Retinal pigment epithelial cell (primary cell): ENCODE results near the gene PIEZO2.
"Not testable (repeated sequence)": the region's sequence is repeated elsewhere in the genome, so short reads cannot be mapped to it uniquely, and the experiment has no call there.

ENCODE experiments used
- DNase-seq: peaks from one replicate; pipeline ENCODE4 v3.0.0-alpha.2; 2010; ENCODE audit warnings: low read depth
- H3K4me3 ChIP-seq: 2 replicates; pipeline ENCODE4 v1.5.1; 2011; ENCODE audit warnings: mild to moderate bottlenecking, low read length, control low read depth, moderate library complexity
- TF ChIP-seq, protein P1 (sequence below): conservative IDR thresholded peaks from 2 replicates; pipeline ENCODE4 v1.5.1; 2011; ENCODE audit warnings: low read depth, low read length, control low read depth, inconsistent platforms

Gene PIEZO2

DNA sequence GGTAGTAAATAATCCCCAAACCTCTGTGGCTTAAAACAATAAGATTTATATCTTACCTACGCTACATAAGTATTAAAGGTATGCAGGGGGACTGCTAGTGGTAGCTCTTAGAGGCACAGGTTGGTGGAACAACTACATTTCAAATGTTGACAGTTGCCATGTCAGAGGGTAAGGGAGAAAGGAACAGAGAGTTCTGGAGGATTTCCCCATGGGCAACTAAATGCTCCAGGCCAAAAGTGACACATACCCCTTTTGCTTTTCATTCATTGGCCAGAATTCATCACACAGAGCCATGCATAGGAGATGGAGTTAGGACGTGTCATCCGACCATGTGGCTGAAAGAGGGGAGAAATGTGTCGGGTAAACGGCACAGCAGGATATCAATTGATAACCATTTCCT is 490.4 kb downstream of the PIEZO2 start:
- TF ChIP-seq, protein P1, sequence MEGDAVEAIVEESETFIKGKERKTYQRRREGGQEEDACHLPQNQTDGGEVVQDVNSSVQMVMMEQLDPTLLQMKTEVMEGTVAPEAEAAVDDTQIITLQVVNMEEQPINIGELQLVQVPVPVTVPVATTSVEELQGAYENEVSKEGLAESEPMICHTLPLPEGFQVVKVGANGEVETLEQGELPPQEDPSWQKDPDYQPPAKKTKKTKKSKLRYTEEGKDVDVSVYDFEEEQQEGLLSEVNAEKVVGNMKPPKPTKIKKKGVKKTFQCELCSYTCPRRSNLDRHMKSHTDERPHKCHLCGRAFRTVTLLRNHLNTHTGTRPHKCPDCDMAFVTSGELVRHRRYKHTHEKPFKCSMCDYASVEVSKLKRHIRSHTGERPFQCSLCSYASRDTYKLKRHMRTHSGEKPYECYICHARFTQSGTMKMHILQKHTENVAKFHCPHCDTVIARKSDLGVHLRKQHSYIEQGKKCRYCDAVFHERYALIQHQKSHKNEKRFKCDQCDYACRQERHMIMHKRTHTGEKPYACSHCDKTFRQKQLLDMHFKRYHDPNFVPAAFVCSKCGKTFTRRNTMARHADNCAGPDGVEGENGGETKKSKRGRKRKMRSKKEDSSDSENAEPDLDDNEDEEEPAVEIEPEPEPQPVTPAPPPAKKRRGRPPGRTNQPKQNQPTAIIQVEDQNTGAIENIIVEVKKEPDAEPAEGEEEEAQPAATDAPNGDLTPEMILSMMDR, result no peak
- DNase-seq, result no peak
- H3K4me3 ChIP-seq, result no peak overlapping the region

DNA sequence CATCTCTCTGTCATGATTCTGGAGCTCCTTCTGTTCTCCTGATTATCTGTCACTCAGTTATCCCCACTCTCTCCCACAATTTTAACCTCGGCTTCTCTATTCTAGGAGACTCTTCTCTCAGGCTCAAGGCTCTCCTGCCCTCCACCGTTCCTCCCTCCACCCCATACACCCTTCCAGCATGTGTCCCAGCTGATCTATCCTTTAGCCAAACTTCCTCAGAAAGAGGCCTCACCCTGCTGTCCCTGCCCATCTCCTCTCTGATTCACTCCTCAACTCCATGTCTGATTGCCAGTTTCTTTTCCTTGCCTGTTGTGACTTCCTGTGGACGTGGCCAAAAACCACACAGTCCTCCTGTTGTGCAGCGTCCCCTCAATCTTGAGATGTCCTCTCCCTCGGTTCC is 505.4 kb downstream of the PIEZO2 start:
- not testable (repeated sequence) for DNase-seq, H3K4me3 ChIP-seq

DNA sequence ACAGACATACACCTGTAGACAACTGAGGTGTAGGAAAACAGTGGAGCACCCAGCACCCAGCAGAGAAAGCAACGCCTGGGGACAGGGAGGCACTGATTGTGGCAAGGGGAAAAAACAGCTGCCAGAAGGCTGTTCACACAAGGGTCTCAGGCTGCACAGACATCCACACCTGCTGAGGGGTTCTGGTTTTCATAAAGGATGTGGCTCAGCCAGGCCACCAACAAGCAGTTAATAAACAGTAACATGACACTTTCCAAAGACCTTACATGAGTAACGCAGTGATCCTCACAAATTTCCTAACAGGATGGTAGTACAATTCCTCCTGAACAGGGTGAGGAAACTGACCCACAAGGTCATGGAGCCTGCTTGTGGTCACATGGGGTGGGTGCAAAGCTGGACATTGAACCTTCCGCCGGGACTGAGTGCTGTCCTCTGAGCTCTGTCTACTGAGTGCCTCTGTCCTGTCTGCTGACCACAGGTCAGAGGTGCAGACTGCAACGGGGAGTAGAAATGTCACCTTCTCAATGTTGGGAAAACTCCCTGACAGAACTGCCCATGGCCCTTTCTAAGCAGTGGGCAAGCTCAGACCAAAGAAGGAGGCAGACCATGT is 506.3 kb downstream of the PIEZO2 start:
- H3K4me3 ChIP-seq, DNase-seq: not testable (repeated sequence)

DNA sequence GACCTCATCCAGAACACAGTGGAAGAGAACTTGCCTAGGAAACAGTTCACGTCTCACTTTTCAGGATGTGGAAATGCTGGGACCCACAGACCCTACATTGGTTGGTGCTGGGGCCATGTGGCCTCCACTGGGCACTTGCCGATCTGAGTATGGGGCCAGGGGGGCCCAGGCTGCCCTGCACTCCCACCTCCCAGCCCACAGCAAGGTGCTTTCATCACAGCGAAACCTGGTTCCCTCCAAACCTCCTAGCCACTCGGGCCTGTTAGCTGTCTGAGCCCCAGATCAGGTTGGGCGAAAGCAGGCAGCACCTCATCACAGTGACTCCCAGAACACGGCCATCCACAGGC is 510.9 kb downstream of the PIEZO2 start:
- not testable (repeated sequence) for H3K4me3 ChIP-seq, DNase-seq

DNA sequence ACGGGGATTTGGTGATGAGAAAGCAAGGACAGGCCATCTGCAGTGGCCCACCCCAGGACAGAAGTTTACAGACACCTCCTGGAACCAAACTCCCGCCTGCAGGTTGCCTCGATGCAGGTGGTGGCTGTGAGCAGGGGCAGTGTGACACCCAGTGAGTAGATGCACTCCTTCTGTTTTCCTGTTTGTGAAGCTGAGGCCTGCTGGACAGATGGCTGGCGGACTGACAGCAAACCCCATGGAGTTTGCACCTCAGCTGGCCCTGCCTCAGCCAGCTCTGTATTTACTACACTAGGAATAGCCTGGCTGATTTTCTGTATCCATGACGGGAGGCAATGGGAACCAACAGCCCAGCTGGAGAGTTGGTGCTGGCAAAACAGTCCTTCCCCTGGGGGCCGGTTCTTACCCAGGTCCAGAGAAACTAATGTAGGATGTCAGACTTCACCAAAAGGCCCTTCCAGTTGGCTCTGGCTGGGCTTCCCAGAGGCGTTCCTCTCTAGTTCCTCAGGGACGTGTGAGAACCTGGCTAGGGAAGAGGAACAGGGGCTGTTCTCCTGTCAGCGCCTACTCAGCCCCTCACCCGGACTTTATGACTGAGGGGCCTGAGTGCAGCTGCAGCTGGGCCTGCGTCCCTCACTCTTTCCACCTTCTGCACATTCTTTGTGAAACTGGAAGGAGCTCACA is 511.4 kb downstream of the PIEZO2 start:
- not testable (repeated sequence) for DNase-seq, H3K4me3 ChIP-seq

DNA sequence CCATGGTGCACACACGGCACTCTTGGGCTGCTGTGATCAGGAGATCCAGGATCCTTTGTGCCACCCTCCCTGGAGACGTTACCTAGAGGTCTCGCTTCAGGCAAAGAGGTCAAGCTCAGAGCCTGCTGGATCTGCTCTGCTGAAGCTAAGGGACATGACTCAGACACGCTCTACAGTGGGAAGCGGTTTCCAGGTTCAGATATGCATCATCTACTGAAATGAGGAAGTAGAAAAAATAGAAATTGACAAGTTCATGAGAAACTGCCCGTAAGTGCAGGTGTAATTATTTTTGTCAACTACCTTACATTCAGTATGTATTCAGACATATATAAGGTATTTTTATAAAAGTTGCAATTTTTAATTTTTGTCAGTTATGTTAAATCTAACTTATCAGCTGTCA is 520.3 kb downstream of the PIEZO2 start:
- not testable (repeated sequence) for H3K4me3 ChIP-seq, DNase-seq

DNA sequence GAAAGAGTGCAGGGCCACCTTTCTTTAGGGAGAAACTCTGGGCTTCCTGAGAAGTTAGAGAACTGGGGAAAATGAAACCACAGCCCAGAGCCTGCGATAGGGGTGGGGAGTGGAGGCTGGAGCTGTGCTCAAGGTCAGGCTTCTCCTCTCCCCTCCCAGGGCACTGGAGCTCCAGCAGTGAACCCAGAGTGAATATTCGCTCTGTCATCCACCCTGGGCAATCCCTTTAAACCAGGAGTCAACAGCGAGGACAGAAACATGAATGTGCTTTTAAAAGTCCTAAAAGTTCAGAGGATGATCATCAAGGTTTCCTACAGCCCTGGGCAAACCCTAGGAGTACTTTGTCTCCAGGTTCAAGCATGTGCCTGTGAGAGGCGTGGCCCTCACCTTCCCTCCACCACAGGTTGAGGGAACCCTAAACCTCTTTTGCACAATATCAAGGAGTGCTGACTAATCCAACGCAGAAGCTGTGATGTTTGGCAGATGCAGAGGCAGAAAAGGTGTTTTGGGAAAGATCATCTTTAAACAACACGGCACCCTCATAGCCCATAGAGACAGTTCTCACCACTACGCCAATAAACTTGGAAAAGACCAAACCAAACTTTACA is 522.7 kb downstream of the PIEZO2 start:
- H3K4me3 ChIP-seq, DNase-seq: not testable (repeated sequence)

DNA sequence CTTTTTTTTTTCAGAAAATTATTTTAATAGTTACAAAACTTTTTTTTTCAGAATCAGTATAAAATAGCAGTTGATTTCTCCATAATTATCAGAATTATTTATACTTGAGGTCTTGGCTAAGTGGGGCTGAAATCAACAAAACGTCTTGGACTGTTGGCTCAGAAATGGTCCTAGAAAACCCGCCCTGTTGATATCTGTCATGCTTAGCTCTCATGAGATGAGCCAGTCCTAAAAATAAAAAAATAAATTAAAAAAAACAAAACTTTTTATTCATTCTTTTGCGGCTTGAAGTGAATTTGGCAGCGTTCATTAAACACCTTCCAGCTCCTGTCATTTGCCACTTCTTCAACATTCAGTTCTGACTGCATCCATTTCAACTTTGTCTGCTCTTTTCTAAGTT is 525.8 kb downstream of the PIEZO2 start:
- DNase-seq, result not testable (repeated sequence)

DNA sequence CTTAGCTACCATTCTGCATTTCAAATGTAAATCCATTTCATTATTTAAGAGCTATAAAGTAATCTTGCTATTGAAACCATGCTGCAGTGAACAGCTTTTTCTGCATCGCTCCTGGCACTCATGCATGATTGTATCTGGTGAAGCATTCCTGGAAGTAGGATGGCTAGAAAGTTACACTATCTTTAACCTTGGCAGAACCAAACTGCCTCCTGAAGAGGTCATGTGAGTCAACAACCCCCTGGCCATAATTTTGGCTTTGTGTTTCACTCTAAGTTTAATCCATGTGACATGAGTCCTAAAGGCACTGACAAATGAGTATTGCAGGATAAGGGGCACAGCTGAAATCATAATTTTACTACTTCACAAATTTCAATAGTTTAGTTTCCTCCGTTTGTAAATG is 526.4 kb downstream of the PIEZO2 start:
- DNase-seq, H3K4me3 ChIP-seq: not testable (repeated sequence)

More for the DNA sequence above, 525.8 kb downstream of the PIEZO2 start:
- H3K4me3 ChIP-seq, result not testable (repeated sequence)

DNA sequence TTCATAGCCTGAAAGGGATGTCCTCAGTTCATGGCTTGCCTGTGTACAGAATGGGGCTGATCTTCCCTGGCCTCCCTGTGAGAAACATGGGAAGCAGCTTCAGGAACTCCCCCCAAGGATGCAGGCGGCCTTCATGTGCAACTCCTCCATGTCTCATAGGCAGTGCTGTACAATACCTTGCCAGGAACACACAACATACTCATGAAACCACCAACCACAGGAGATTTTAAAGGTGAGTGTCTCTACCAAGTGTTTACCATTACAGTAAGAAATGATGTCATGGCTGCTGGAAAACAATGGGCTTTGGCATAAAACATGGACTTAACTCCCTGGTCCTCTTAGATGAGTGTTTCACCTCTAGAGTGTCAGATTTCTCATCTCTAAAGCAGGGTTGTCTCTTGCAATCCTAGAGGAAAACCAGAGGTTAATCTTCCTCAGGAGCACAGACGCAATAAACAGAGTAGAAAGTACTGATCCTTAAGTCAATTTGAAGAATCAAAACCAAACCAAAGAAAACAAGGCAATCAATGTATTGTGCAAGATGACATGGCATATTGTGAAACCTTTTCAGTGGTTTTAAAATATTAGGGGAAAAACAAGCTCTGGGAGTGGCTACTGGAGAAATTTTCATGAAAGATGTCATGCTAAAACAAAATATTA is 528.6 kb downstream of the PIEZO2 start:
- not testable (repeated sequence) for DNase-seq, H3K4me3 ChIP-seq
